ENCODE data around the gene CD244.
"Not testable (repeated sequence)": the region's sequence is repeated elsewhere in the genome, so short reads cannot be mapped to it uniquely, and the experiment has no call there.

The CD244 gene

GRCh38 chr1:160810486-160810885, 52.2 kb downstream of the CD244 start:
- DNase-seq (ENCODE audit: low spot score): no peak

GRCh38 chr1:160808289-160808688, 54.4 kb downstream of the CD244 start:
- DNase-seq (ENCODE audit: low spot score): no peak

GRCh38 chr1:160807738-160808137, 54.9 kb downstream of the CD244 start:
- no peak for DNase-seq (ENCODE audit: low spot score)

GRCh38 chr1:160807247-160807646, 55.4 kb downstream of the CD244 start:
- DNase-seq (ENCODE audit: low spot score): no peak

GRCh38 chr1:160806784-160807183, 55.9 kb downstream of the CD244 start:
- no peak for DNase-seq (ENCODE audit: low spot score)

GRCh38 chr1:160806109-160806665, 56.5 kb downstream of the CD244 start:
- DNase-seq (ENCODE audit: low spot score): no peak

GRCh38 chr1:160801836-160802580, 60.7 kb downstream of the CD244 start:
- DNase-seq (ENCODE audit: low spot score): no peak

GRCh38 chr1:160800645-160801408, 61.9 kb downstream of the CD244 start:
- DNase-seq (ENCODE audit: low spot score): peak; percentile 45

- no peak for DNase-seq (ENCODE audit: low spot score)
These were observed 62.5 kb downstream of the CD244 start for GRCh38 chr1:160800142-160800541.

GRCh38 chr1:160799641-160800040, 63.0 kb downstream of the CD244 start:
- DNase-seq (ENCODE audit: low spot score): no peak

- no peak for DNase-seq (ENCODE audit: low spot score)
These were observed 64.2 kb downstream of the CD244 start for GRCh38 chr1:160798439-160798838.

GRCh38 chr1:160797861-160798273, 64.8 kb downstream of the CD244 start:
- DNase-seq (ENCODE audit: low spot score): peak; percentile 70

- DNase-seq (ENCODE audit: low spot score): no peak
These were observed 65.4 kb downstream of the CD244 start for GRCh38 chr1:160797271-160797709.

GRCh38 chr1:160795951-160796383, 66.7 kb downstream of the CD244 start, which contains the start of gene LY9:
TSS of gene LY9 (plus strand) at chr1:160796174. CDS start at chr1:160796188, 14 bp downstream.
- peak; percentile 92 for DNase-seq (ENCODE audit: low spot score)

GRCh38 chr1:160794376-160794775, 68.3 kb downstream of the CD244 start:
- DNase-seq (ENCODE audit: low spot score): no peak

- no peak for DNase-seq (ENCODE audit: low spot score)
These were observed 72.7 kb downstream of the CD244 start for GRCh38 chr1:160789702-160790611.

GRCh38 chr1:160789051-160789701, 73.5 kb downstream of the CD244 start:
- no peak for DNase-seq (ENCODE audit: low spot score)

- DNase-seq (ENCODE audit: low spot score): not testable (repeated sequence)
These were observed 79.5 kb downstream of the CD244 start for GRCh38 chr1:160782988-160783765.

GRCh38 chr1:160781914-160782689, 80.6 kb downstream of the CD244 start:
- DNase-seq (ENCODE audit: low spot score): peak; percentile 28
